GM18508 (cell line): Measurements from ENCODE around the gene THG1L.
"Not testable (repeated sequence)": the region's sequence is repeated elsewhere in the genome, so short reads cannot be mapped to it uniquely, and the experiment has no call there.

Experiments used
- ATAC-seq: cut with Tn5 transposase; IDR thresholded peaks from one replicate; pipeline ENCODE4 v1.9.1; 2021; ENCODE audit warnings: moderate number of reproducible peaks; ENCODE audit not compliant: insufficient read depth, unreplicated experiment

Gene THG1L

GRCh38 chr5:157722895-157723294 is 8.3 kb upstream of the THG1L start:
- ATAC-seq: not testable (repeated sequence)

DNA sequence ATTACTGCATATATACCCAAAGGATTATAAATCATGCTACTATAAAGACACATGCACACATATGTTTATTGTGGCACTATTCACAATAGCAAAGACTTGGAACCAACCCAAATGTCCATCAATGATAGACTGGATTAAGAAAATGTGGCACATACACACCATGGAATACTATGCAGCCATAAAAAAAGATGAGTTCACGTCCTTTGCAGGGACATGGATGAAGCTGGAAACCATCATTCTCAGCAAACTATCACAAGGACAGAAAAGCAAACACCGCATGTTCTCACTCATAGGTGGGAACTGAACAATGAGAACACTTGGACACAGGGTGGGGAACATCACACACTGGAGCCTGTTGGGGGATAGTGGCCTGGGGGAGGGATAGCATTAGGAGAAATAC is 4.6 kb upstream of the THG1L start:
- ATAC-seq: not testable (repeated sequence)

GRCh38 chr5:157727858-157728257 is 3.4 kb upstream of the THG1L start:
- not testable (repeated sequence) for ATAC-seq

- ATAC-seq: peak; percentile 81
Observed at GRCh38 chr5:157729858-157730257, 1.4 kb upstream of the THG1L start.

GRCh38 chr5:157730900-157731271 is 334 bp upstream of the THG1L start:
- no peak for ATAC-seq

DNA sequence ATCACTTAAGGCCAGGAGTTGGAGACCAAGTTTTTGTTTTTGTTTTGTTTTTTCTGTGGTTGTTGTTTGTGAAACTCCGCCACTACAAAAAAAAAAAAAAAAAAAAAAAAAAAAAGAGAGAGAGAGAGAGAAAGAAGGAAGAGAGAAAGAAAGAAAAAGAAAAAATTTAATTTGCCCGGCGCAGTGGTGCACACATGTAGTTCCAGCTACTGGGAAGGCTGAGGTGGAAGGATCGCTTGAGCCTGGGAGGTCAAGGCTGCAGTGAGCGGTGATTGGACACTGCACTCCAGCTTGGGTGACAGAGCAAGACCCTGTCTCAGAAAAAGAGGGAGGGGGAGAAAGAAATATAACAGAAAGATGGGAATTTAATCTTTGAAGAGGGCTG is 902 bp downstream of the THG1L start:
- ATAC-seq: no peak

DNA sequence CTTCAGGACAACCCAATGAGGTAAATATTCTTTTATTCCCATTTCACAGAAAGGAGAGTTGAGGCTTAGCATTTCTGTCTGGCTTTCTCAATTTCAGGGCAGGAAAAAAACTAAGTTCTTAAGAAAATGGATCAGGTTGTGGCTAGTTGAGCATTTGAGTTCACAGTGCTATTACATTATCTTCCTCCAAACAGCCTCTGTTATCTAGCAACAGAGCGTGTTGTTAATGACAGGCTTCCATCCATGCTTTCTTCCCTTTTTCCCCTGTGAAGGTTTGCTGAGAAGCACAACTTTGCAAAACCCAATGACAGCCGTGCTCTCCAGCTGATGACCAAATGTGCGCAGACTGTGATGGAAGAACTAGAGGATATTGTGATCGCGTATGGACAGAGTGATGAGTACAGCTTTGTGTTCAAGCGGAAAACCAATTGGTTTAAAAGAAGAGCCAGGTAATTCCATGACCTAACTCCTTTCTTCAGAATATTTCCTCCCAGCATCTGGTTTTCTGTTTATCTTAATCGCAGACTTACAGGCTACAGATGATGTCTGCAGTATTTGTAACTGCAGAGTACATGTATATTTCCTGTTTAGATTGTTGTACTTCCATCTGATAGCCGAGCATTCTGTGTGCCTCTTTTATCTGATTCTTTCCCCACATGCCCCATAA is 1.5 kb downstream of the THG1L start:
- ATAC-seq: no peak

DNA sequence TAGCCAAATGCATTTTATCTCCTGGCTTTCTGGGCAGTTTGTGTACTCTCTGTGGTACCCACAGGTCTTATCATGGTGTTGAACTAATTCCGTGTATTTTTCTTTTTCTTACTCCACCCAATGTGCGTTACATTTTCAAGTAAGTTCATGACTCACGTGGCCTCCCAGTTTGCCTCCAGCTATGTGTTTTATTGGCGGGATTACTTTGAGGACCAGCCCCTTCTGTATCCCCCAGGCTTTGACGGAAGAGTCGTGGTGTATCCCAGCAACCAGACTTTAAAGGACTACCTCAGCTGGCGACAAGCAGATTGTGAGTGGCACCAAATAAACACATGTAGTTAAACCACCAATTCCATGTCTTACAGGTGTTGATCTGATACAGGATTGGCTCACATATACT is 3.2 kb downstream of the THG1L start:
- ATAC-seq: no peak

GRCh38 chr5:157735991-157736390 is 4.8 kb downstream of the THG1L start:
- no peak for ATAC-seq

DNA sequence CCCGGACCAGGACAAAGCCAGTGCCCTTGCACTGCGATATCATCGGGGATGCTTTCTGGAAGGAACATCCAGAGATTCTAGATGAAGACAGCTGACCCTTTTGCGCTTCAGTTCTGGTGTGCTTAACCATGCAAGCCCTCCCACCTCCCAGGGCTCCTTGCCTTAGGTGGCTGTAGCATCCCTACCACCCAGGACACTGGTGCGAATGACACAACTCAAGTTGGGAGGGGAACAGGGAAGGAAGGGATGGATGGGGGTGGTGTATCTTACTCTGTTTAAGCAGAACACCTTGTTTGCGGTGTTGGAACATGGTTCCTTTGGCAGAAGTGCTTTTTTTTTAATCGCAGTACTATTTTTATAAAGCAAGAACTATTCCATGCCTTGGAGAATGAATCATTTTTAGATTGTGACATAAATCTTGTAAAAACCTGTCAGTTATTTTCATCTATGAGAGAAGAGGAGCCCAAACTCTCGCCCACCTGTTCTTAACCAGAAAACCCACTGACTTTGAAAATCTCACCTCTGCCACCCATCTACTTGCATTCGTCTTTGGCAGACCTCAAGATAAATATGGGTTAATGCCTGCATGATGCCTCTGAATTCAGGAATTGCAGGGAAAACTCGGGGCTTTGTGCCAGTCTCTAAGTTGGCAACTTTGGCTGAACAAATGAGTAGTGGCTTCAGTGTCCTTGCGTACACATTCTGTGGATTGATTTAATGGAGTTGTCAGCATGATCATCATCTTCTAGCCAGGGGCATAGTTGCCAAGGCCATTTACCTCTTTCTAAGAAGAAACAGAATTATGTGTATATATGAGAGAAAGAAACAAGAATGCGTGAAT is 8.4 kb downstream of the THG1L start:
- ATAC-seq: no peak

DNA sequence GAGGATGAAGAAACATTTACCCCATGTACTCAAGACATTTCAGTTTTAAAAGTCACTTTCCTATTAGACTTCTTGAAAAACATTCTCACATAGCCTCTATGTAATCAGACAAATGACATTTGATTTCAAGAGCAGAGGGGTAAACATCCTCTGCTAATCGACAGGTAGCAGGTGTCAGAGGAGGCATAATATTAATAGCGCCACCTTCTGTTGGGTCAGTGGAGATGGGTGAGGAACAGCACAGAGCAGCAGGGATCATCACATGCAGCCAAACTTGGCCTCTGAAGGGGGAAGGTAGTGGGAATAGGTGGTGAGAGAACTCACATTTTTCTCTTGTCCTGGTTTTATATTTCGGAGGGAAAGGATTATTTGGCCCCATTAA is 9.0 kb downstream of the THG1L start:
- ATAC-seq: no peak

DNA sequence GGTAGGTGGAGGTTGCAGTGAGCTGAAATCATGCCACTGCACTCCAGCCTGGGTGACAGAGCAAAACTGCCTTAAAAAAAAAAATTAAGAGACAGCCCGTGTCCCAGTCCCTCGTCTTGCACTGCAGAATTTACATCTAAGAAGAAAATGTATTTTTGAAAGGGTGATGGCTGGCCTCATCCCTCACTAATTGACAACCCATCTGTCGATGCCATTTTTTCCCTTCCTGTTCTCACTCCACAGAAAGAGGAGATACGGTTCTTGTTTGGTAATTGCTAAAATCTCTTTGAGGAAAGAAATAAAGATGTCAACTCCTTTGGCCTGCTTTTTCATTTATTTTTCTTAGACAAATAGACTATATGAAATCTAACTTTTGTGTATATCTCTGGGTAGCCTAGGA is 9.9 kb downstream of the THG1L start:
- ATAC-seq: no peak

DNA sequence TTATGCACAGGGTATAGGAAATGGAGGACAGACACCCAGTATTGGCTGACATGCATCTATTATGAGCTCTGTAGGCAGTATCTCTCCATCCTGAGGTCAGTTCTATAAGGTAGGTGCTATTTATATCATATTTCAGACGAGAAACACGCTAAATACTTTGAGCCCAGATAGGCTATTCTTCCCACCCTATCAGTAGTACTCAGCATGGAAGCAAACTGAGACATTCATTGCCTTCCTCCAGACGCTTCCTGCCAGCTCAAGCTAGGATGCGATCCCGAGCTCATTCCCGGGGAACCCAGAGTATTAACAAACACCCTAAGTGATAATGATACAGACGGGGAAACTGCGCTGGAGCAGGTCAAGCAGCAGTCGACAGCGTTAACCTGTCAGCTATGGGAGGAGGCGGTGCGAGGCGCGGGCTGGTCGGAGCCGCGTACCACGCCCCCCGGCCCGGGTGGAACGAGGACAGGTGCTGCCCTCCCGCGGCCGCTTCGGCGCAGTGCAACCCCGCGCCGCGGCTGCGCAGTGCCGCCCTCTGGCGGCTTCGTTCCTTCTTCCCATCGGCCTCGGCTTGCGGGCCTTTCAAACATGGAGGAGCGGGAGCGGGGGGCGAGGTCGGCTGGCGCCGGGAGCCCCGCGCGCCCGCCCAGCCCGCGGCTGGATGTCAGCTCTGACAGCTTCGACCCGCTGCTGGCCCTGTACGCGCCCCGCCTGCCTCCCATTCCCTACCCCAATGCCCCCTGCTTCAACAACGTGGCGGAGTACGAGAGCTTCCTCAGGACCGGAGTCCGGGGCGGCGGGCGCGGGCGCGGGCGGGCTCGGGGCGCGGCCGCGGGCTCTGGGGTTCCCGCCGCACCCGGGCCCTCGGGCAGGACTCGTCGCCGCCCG is 12.2 kb downstream of the THG1L start, which contains the start of gene LSM11:
TSS of gene LSM11 (plus strand) at position 550 of the 888 bp plus-strand sequence. CDS start at position 589, 39 bp downstream.
- peak; percentile 78 for ATAC-seq

DNA sequence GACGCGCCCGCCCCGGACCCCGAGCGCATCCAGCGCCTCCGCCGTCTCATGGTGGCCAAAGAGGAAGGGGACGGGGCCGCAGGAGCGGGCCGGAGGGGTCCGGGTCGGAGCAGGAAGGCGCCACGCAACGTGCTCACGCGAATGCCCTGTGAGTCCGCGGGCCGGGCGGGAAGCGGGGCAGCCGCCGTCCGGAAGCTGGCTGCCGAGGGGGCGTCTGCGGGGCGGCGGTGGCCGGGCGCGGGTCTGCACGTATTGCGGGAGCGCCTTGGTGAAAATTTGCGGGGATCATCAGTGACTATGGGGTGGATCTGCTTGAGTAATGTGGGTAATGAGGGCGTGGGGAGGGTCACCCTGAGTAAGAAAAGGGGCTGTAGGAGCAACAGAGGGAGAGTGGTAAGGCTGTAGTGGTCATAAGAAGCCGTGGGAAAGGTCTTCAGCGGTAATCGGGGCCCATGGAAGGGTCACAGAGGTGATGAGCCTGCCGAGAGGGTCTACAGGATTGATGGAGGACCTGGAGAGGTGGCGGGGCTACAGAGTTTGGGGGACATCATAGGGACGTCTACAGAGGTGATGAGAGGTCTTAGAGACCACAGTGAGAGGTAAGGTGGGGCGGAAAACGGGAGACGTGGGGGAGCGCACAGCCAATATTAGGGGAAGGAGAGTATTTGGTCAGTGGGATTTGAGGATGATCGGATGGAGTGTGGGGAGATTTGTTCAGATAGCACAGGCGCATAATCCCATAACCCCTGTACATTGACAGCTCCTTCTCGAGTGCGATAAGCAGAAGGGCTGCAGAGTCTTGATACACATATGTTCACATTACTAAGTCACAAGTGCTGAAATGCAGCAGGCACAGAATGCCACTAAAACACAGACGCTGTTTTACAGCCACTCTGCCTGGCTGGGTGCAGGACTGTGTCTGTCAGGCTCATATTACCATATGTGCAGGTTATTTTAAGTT is 13.1 kb downstream of the THG1L start:
- no peak for ATAC-seq

GRCh38 chr5:157745041-157745456 is 13.8 kb downstream of the THG1L start:
- no peak for ATAC-seq

- ATAC-seq: no peak
Observed at GRCh38 chr5:157747173-157747740, 16.0 kb downstream of the THG1L start.

- no peak for ATAC-seq
Observed at GRCh38 chr5:157747766-157748700, 16.8 kb downstream of the THG1L start.

DNA sequence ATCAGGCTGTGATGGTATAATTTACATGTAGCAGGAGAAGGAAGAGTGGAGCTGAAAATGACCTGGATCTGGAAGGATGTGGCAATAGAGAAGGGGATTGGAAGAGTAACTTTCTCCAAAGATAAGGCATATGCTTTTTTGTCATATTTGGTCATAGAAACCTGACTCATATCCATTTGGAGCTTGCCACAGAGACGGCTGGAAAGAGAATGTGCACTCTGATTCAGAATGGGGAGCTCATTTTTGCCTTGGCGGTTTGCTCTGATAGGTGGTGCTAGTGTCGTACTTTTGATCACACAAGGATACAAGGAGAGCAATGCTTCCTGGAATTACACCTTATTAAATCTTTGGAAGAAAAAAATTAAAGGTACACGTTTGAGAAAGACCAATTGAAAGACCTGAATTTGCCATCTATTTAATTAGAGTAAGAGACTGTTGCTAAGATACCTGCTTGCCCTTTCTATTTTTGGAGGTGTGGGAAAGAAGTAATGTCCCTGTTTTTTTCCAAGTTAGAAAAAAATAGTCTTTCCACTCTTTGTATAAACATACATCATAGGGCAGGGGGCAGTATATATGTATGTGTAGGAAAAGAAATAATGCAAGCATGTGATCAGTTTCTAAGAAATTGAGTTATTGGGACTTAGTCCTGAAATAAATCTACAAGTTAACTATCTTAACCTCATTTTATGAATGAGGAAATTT is 17.7 kb downstream of the THG1L start:
- ATAC-seq: no peak
